ENCODE data around the gene MACO1. TPM values are rescaled to one million over a fixed set of nuclear protein-coding genes. Genes with fewer than 3 reads are reported as not detected.
A peak's percentile ranks its signal among the peaks of the same experiment; 100 is the strongest.

The MACO1 gene
- total and polyA plus RNA-seq, 7 donors = 2.4 to 20.2 (median 11.8) TPM

DNA sequence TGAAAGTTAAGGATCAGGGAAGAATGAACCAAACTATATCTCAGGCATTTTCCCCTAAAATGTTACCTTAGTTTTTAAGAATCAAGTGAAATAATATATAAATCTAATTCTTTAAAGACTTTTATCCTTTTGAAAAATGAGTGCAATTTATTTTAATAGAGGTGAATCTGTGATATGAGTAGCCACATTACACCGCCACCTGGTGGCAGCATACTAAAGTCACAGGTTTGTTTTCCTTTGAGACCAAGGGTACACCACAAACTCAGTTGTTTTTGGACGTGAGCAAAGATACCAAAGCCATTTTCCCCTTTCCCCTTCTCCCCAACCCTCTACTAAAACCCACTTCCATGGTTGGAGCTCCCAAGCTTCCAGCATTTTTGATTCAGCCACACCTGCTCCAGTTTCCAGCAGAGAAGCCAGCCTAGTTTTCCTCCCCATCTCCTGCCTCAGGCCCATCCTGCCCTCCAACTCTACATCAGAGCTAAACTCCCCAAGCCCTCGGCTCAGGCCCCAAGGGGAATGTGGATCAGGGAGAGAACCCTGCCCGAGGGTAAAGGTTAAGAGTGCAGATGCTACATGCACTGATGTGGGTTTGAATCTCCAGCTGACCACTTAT is 89.9 kb downstream of the MACO1 start:
- DNase-seq = peak; percentile 84
- Histone ChIP-seq H3K27ac (no peak overlapping the region), H3K36me3 (no peaks in the 10 kb centered on the region), H3K27me3 (peaks cover 0 to 2% (median 0%) of the 10 kb centered on the region in 3 donors), H3K4me1 (no peaks in the 10 kb centered on the region), H3K9me3 (peaks cover 0 to 3% (median 0%) of the 10 kb centered on the region in 4 donors), H3K4me3 (no peak overlapping the region)
- WGBS, 2 donors = 4 to 19% methylated on average over 4 of the region's 4 CpGs
- TF ChIP-seq, protein P1, sequence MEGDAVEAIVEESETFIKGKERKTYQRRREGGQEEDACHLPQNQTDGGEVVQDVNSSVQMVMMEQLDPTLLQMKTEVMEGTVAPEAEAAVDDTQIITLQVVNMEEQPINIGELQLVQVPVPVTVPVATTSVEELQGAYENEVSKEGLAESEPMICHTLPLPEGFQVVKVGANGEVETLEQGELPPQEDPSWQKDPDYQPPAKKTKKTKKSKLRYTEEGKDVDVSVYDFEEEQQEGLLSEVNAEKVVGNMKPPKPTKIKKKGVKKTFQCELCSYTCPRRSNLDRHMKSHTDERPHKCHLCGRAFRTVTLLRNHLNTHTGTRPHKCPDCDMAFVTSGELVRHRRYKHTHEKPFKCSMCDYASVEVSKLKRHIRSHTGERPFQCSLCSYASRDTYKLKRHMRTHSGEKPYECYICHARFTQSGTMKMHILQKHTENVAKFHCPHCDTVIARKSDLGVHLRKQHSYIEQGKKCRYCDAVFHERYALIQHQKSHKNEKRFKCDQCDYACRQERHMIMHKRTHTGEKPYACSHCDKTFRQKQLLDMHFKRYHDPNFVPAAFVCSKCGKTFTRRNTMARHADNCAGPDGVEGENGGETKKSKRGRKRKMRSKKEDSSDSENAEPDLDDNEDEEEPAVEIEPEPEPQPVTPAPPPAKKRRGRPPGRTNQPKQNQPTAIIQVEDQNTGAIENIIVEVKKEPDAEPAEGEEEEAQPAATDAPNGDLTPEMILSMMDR (IDR thresholded peaks at IDR 0.05) = peak; percentile 59 to 79 (median 73)
- TF ChIP-seq EP300 (IDR thresholded peaks at IDR 0.05) = no peak
- intact Hi-C loops (cut with DNase I) = loop anchor here (5.0 kb wide), 1 partner anchor 118 kb away; no protein-coding TSS in a partner anchor

DNA sequence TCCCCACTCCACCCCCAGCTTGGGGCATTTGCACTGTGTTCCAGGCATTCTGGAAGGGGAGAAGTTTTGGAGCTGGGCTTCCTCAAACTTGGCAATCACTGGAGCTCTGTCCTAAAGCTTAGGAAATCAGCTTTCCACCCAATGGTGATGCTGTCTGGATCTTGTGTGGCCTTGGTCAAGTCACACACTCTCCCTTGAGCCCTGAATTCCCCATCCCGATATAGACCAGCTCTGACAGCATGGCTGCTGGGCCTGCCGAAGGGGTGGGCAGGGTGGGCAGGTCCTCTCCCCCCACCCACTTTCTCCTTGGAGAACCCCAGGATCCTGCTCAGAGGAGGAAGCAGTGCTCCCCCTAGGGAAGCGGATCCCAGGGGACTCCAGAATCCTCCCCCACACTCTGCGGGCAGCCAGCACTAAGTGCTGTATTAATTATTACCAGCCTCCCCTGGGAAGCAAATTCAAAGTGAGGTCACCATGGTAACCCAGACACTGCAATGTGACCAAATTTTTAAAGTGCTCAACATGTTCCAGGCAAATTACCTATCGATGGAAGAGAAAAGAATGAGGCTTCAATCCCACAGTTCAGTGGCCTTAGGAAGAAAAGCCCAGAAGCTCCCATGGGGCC is 91.4 kb downstream of the MACO1 start:
- no peak for DNase-seq
- WGBS, 2 donors = 81 to 90% methylated on average over 5 of the region's 5 CpGs
- intact Hi-C loops (cut with DNase I) = loop anchor here (5.0 kb wide), 1 partner anchor 120 kb away; no protein-coding TSS in a partner anchor
- H3K36me3 ChIP-seq = no peaks in the 10 kb centered on the region
- no peak overlapping the region for H3K4me3 ChIP-seq
- no peaks in the 10 kb centered on the region for H3K4me1 ChIP-seq
- H3K27ac ChIP-seq = no peak overlapping the region
- peaks cover 0 to 2% (median 0%) of the 10 kb centered on the region in 3 donors for H3K27me3 ChIP-seq
- TF ChIP-seq POLR2AphosphoS5 (IDR thresholded peaks at IDR 0.05) = no peak
- no peak for TF ChIP-seq EP300 (IDR thresholded peaks at IDR 0.05)
- TF ChIP-seq, protein P1 (IDR thresholded peaks at IDR 0.05) = no peak
- TF ChIP-seq POLR2A (IDR thresholded peaks at IDR 0.05) = no peak
- peaks cover 0 to 4% (median 0%) of the 10 kb centered on the region in 4 donors for H3K9me3 ChIP-seq

DNA sequence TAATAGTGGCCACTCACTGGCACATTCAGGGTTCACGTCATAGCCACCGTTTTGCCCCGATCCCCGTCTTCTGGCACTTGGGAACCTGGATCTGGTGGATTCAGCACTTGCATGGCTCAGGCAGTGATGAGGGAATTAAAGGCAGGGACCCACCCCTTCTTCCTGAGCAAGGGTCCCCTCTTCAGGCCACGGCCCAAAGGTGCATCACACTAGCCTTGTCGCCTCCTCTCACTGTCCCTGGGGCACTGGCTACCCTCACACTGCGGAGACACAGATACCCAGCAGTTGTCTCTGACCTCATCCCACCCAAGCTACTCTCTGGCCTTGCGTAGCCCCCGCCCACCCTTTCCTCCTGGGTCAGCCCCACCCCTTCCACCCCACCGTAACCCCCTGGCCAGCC is 92.8 kb downstream of the MACO1 start:
- DNase-seq = no peak
- H3K4me3 ChIP-seq = no peak overlapping the region
- no peaks in the 10 kb centered on the region for H3K4me1 ChIP-seq
- H3K27me3 ChIP-seq = peaks cover 0 to 2% (median 0%) of the 10 kb centered on the region in 3 donors
- H3K36me3 ChIP-seq = no peaks in the 10 kb centered on the region
- 65 to 81% methylated on average over 10 of the region's 10 CpGs for WGBS, 2 donors
- no peak for TF ChIP-seq POLR2A (IDR thresholded peaks at IDR 0.05)
- TF ChIP-seq, protein P1 (IDR thresholded peaks at IDR 0.05) = no peak
- TF ChIP-seq POLR2AphosphoS5 (IDR thresholded peaks at IDR 0.05) = no peak
- TF ChIP-seq EP300 (IDR thresholded peaks at IDR 0.05) = no peak
- intact Hi-C loops (cut with DNase I) = loop anchor here (5.0 kb wide), 1 partner anchor 121 kb away; no protein-coding TSS in a partner anchor
- peaks cover 0 to 4% (median 0%) of the 10 kb centered on the region in 4 donors for H3K9me3 ChIP-seq
- H3K27ac ChIP-seq = no peak overlapping the region

DNA sequence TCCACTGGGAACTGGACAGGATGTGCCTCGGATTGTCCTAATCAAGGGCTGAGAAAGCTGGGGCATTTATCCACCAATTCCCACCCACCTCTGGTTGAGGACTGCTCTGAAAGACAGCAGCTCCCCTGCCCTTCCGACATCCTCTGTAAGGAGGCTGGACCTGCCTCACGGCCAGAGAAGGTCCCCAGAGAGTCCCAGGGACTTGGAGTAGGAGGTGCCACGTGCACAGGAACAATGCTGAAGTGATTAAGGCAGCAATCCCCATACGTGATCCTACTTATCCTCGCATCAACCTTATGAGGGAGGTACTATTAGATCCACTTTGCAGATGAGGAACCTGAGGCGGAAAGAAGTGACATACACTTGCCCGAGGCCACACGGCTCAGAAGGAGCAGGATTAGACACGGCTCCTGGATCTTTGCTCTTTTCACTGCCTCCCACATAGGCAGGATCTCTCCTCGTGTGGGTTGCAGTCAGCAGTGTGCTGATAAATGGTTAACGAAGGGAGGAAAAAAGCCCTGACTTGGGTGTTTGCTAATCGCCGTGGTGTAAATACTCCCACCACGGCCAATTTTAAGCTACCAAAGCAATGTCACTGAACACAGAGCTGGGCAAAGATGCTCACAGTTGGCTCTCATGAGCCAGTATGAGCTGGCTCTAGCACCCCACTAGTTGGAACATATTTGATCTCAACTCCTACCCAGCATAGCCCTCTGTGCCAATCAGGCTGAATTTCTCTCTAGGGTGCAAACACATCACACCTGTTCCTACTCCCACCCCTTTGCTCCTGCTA is 94.1 kb downstream of the MACO1 start:
- DNase-seq = no peak
- no peak overlapping the region for H3K27ac ChIP-seq
- TF ChIP-seq POLR2A (IDR thresholded peaks at IDR 0.05) = no peak
- no peak for TF ChIP-seq EP300 (IDR thresholded peaks at IDR 0.05)
- no peaks in the 10 kb centered on the region for H3K36me3 ChIP-seq
- peaks cover 0 to 4% (median 0%) of the 10 kb centered on the region in 4 donors for H3K9me3 ChIP-seq
- 69 to 81% methylated on average over 15 of the region's 15 CpGs for WGBS, 2 donors
- no peak overlapping the region for H3K4me3 ChIP-seq
- peaks cover 0 to 2% (median 0%) of the 10 kb centered on the region in 3 donors for H3K27me3 ChIP-seq
- intact Hi-C loops (cut with DNase I) = loop anchor here (5.0 kb wide), 1 partner anchor 122 kb away; no protein-coding TSS in a partner anchor
- H3K4me1 ChIP-seq = no peaks in the 10 kb centered on the region

DNA sequence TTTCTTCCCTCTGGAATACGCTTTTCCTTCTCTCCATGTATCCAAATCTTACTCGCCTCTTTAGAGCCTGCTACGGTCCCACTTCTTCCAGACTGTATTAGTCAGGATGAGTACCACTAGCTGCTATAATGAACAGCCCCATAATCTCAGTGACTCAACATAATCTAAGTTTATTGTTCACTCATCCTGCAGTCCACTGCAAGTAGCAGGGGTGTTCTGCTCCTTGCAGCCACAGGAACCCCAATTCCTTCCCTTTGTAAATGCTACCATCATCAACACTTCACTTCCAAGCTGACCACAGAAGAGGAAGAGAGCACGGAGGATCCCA is 94.6 kb downstream of the MACO1 start:
- Histone ChIP-seq H3K9me3 (peaks cover 0 to 4% (median 0%) of the 10 kb centered on the region in 4 donors), H3K27ac (no peak overlapping the region), H3K4me1 (no peaks in the 10 kb centered on the region), H3K36me3 (no peaks in the 10 kb centered on the region), H3K27me3 (peaks cover 0 to 2% (median 0%) of the 10 kb centered on the region in 3 donors), H3K4me3 (no peak overlapping the region)
- intact Hi-C loops (cut with DNase I) = no loop called here
- no peak for DNase-seq
- TF ChIP-seq, protein P1 (IDR thresholded peaks at IDR 0.05) = no peak
- no peak for TF ChIP-seq POLR2AphosphoS5 (IDR thresholded peaks at IDR 0.05)
- TF ChIP-seq EP300 (IDR thresholded peaks at IDR 0.05) = no peak
- TF ChIP-seq POLR2A (IDR thresholded peaks at IDR 0.05) = no peak
- 90 to 94% methylated on average over 4 of the region's 4 CpGs for WGBS, 2 donors
